MM.1S (cell line): ENCODE data around the gene LONRF3.

Experiments
- DNase-seq: peaks from one replicate; pipeline ENCODE4 v3.0.0-alpha.2; 2015
- H2AFZ ChIP-seq: fragments of 300-600 bp; sonication (generic); 2 replicates; pipeline ENCODE4 v1.6.0; 2016; ENCODE audit warnings: antibody characterized with exemption, low read length
- H3F3A ChIP-seq: fragments of 300-600 bp; sonication (generic); 2 replicates; pipeline ENCODE4 v1.6.1; 2016; ENCODE audit warnings: mild to moderate bottlenecking, antibody characterized with exemption, low read length, moderate library complexity, mixed read lengths; ENCODE audit not compliant: insufficient read depth
- H3K27ac ChIP-seq: fragments of 300-600 bp; sonication (generic); 2 replicates; pipeline ENCODE4 v1.5.1; 2016; ENCODE audit warnings: mild to moderate bottlenecking, low read length
- H3K27me3 ChIP-seq: fragments of 300-600 bp; sonication (generic); replicated peaks from 2 replicates; pipeline ENCODE4 v1.6.0; 2016; ENCODE audit warnings: low read length; ENCODE audit not compliant: insufficient read depth
- H3K36me3 ChIP-seq: fragments of 300-600 bp; sonication (generic); replicated peaks from 2 replicates; pipeline ENCODE4 v1.6.1; 2016; ENCODE audit warnings: mild to moderate bottlenecking, low read length, mixed read lengths; ENCODE audit not compliant: insufficient read depth
- H3K4me1 ChIP-seq: fragments of 300-600 bp; sonication (generic); 2 replicates; pipeline ENCODE4 v1.6.1; 2016; ENCODE audit warnings: low read length, mixed read lengths
- H3K4me2 ChIP-seq: fragments of 300-600 bp; sonication (generic); 2 replicates; pipeline ENCODE4 v1.6.0; 2016; ENCODE audit warnings: low read depth, low read length
- H3K4me3 ChIP-seq: fragments of 300-600 bp; sonication (generic); 2 replicates; pipeline ENCODE4 v1.5.1; 2016; ENCODE audit warnings: low read length, mixed read lengths
- H3K79me2 ChIP-seq: fragments of 300-600 bp; sonication (generic); 2 replicates; pipeline ENCODE4 v1.6.1; 2016; ENCODE audit warnings: mixed run types, low read length, mixed read lengths
- H3K9ac ChIP-seq: fragments of 300-600 bp; sonication (generic); 2 replicates; pipeline ENCODE4 v1.6.1; 2016; ENCODE audit warnings: low read length, mixed read lengths
- H3K9me2 ChIP-seq: fragments of 300-600 bp; sonication (generic); replicated peaks from 2 replicates; pipeline ENCODE4 v1.6.1; 2016; ENCODE audit warnings: mild to moderate bottlenecking, low read length, mixed read lengths; ENCODE audit not compliant: insufficient read depth
- H3K9me3 ChIP-seq: fragments of 300-600 bp; sonication (generic); replicated peaks from 2 replicates; pipeline ENCODE4 v1.6.1; 2016; ENCODE audit warnings: mild to moderate bottlenecking, low read length, mixed read lengths; ENCODE audit not compliant: insufficient read depth
- H4K20me1 ChIP-seq: fragments of 300-600 bp; sonication (generic); 2 replicates; pipeline ENCODE4 v1.6.1; 2016; ENCODE audit warnings: mild to moderate bottlenecking, low read length, moderate library complexity, mixed read lengths; ENCODE audit not compliant: insufficient read depth
- EZH2 ChIP-seq: fragments of 300-600 bp; sonication (generic); optimal IDR thresholded peaks from 2 replicates; pipeline ENCODE3; 2017; ENCODE audit warnings: low read depth, mild to moderate bottlenecking, antibody characterized with exemption, low read length, mixed read lengths
- EZH2phosphoT487 ChIP-seq: fragments of 300-600 bp; sonication (generic); IDR thresholded peaks from 2 replicates; pipeline ENCODE4 v1.6.1; 2018; ENCODE audit warnings: antibody characterized with exemption, low read length
- TF ChIP-seq, protein P1 (sequence below): fragments of 300-600 bp; sonication (generic); IDR thresholded peaks from 2 replicates; pipeline ENCODE4 v1.5.1; 2016; ENCODE audit warnings: antibody characterized with exemption, low read length, mixed read lengths

LONRF3 gene

GRCh38 chrX:118977424-118977823, 3.0 kb downstream of the LONRF3 start:
- H3K9ac ChIP-seq, result no peak overlapping the region
- H3K4me3 ChIP-seq, result no peak overlapping the region
- no peaks in the 10 kb centered on the region for H3K27me3 ChIP-seq
- H3K9me2 ChIP-seq, result no peaks in the 10 kb centered on the region
- H2AFZ ChIP-seq, result no peak overlapping the region
- no peaks in the 10 kb centered on the region for H3K4me1 ChIP-seq
- no peak overlapping the region for H3K4me2 ChIP-seq
- DNase-seq, result no peak
- TF ChIP-seq, protein P1, sequence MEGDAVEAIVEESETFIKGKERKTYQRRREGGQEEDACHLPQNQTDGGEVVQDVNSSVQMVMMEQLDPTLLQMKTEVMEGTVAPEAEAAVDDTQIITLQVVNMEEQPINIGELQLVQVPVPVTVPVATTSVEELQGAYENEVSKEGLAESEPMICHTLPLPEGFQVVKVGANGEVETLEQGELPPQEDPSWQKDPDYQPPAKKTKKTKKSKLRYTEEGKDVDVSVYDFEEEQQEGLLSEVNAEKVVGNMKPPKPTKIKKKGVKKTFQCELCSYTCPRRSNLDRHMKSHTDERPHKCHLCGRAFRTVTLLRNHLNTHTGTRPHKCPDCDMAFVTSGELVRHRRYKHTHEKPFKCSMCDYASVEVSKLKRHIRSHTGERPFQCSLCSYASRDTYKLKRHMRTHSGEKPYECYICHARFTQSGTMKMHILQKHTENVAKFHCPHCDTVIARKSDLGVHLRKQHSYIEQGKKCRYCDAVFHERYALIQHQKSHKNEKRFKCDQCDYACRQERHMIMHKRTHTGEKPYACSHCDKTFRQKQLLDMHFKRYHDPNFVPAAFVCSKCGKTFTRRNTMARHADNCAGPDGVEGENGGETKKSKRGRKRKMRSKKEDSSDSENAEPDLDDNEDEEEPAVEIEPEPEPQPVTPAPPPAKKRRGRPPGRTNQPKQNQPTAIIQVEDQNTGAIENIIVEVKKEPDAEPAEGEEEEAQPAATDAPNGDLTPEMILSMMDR, result no peak
- TF ChIP-seq EZH2 (no peak), EZH2phosphoT487 (no peak)
- H3K36me3 ChIP-seq, result no peaks in the 10 kb centered on the region
- no peaks in the 10 kb centered on the region for H3F3A ChIP-seq
- no peaks in the 10 kb centered on the region for H3K79me2 ChIP-seq
- H3K9me3 ChIP-seq, result no peaks in the 10 kb centered on the region
- H3K27ac ChIP-seq, result no peak overlapping the region
- H4K20me1 ChIP-seq, result no peaks in the 10 kb centered on the region

DNA sequence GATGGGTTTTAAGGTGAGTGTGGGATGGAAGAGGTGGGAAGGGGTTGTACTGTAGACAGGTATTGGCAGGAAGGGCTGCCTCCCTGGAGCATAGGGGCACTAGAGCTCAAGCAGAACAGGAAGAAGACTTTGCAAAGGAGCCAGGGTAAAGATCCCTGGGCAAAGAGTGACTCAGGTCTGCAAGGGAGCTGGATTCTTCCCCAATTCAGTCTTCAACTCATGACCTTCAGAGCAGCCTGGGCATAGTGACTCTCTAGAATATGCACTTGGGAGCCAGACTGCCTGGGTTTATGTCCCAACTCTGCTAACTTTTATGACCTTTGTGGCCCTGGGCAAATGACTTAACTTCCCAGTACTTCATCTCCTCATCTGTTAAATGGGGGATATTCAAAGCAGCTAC, 4.0 kb downstream of the LONRF3 start:
- no peak overlapping the region for H3K9ac ChIP-seq
- no peaks in the 10 kb centered on the region for H3K79me2 ChIP-seq
- no peaks in the 10 kb centered on the region for H3K9me2 ChIP-seq
- H3K9me3 ChIP-seq, result no peaks in the 10 kb centered on the region
- DNase-seq, result no peak
- H3K27ac ChIP-seq, result no peak overlapping the region
- H2AFZ ChIP-seq, result no peak overlapping the region
- TF ChIP-seq EZH2phosphoT487 (no peak), EZH2 (no peak)
- TF ChIP-seq, protein P1, result no peak
- H3K36me3 ChIP-seq, result no peaks in the 10 kb centered on the region
- H3K4me3 ChIP-seq, result no peak overlapping the region
- H4K20me1 ChIP-seq, result no peaks in the 10 kb centered on the region
- H3K27me3 ChIP-seq, result no peaks in the 10 kb centered on the region
- H3K4me2 ChIP-seq, result no peak overlapping the region
- no peaks in the 10 kb centered on the region for H3K4me1 ChIP-seq
- no peaks in the 10 kb centered on the region for H3F3A ChIP-seq

DNA sequence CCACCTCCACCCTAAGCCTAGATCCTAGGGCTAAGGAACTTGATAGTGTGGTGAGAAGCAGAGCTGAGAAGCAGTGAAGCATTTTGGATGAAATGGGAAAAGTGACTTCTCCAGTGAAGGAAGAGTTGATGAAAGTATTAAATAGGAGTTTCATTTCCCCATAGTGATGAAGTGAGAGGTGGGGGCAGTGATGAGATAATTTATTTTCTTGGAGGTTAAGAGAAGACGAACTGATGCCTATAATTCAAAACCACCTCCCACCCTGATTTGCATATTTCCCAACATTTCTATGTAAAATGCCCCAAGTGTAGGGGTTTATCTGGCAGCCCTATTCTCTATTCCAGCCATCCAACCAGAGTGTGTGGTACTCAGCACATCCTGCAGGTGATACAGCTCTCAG, 6.3 kb downstream of the LONRF3 start:
- no peak overlapping the region for H2AFZ ChIP-seq
- no peak overlapping the region for H3K27ac ChIP-seq
- H3K4me1 ChIP-seq, result no peaks in the 10 kb centered on the region
- H3K9me3 ChIP-seq, result no peaks in the 10 kb centered on the region
- H3K9ac ChIP-seq, result no peak overlapping the region
- no peaks in the 10 kb centered on the region for H3K79me2 ChIP-seq
- no peak for DNase-seq
- TF ChIP-seq, protein P1, result no peak
- TF ChIP-seq EZH2phosphoT487 (no peak), EZH2 (no peak)
- H3K4me3 ChIP-seq, result no peak overlapping the region
- H3K36me3 ChIP-seq, result no peaks in the 10 kb centered on the region
- H3K4me2 ChIP-seq, result no peak overlapping the region
- H3F3A ChIP-seq, result no peaks in the 10 kb centered on the region
- H3K27me3 ChIP-seq, result no peaks in the 10 kb centered on the region
- no peaks in the 10 kb centered on the region for H4K20me1 ChIP-seq
- H3K9me2 ChIP-seq, result no peaks in the 10 kb centered on the region
